Measurements from ENCODE around the gene MTIF3. TPM values are rescaled to one million over a fixed set of nuclear protein-coding genes. Genes with fewer than 3 reads are reported as not detected.

The MTIF3 gene, protein sequence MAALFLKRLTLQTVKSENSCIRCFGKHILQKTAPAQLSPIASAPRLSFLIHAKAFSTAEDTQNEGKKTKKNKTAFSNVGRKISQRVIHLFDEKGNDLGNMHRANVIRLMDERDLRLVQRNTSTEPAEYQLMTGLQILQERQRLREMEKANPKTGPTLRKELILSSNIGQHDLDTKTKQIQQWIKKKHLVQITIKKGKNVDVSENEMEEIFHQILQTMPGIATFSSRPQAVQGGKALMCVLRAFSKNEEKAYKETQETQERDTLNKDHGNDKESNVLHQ
- total RNA-seq (2014; rRNA removed; shearing (Covaris generic)): 77.4 and 113 TPM in 2 replicates

DNA sequence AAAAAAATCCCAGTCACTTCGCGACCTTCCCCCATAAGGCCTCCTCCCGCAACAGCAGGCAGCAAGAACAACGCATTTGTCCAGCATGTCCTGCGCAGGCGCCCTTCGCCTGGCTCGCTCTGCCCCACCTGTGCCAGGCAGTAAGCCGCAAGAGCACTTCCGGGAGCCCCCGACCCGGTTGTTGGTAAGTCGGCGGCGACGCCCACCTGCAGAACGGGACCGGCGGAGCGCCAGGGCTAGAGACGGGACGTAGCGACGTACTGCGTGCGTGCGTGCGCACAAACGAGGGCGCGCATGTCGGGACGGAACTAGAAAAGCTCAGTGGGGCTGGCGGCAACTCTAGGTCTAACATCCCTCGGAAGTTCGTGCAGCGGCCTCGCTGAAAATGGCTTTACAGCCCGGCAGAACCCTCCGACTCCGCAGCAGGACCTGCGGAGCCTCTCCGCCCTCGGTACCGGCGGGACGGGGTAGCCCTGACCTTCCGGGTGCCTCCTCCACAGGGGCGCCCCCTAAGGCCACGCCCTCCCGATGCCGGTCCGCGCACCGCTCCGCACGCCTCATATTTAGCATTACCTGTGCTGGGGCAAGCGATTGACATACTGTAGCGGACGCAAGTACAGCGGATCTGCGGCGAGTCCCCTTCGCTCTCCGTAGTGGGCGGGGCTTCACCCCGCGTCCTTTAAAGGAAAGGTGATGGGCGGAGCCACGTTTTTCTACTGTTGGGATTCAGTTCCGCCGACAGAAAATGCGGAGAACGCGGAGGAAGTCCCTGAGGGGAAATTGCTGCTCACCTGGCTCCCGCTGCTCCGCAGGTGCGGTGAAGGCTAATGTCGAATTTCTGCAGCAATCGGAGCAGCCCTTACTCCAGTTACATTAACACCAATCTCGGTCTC lies at the start of gene MTIF3:
TSS of gene MTIF3 (minus strand) at position 629 of the 893 bp plus-strand sequence. CDS start 10,116 bp downstream, outside the sequence.
- DNase-seq (ENCODE audit: low spot score): peak; percentile 81

DNA sequence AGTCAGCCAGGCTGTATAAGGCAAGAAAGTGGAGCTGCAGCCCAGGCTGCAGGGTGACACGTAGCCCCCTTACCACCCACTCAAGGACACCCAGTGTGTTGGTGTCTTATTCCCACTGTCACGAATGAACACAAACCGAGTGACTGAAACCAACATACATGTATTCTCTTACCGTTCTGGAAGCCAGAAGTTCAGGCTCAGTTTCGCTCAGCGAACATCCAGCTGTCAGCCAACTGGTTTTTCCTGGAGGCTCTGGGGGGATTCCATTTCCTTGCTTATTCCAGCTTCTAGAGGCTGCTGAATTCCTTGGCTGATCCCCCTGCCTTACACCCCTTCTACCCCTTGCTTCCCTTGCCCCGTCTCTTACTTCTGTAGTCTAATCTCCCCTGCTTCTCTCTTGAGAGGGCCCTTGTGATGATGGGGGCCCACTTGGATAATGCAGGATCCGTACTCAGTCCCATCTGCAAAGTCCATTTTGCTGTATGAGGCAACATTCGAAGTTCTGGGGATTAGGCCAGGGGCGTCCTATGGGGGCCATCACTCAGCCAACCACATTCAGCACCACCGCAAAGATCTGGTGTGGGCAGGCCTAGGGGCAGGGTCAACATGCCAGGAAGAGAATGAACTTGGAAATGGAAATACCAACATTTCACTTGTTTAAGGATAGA lies 47.3 kb upstream of the MTIF3 start:
- no peak for DNase-seq (ENCODE audit: low spot score)

DNA sequence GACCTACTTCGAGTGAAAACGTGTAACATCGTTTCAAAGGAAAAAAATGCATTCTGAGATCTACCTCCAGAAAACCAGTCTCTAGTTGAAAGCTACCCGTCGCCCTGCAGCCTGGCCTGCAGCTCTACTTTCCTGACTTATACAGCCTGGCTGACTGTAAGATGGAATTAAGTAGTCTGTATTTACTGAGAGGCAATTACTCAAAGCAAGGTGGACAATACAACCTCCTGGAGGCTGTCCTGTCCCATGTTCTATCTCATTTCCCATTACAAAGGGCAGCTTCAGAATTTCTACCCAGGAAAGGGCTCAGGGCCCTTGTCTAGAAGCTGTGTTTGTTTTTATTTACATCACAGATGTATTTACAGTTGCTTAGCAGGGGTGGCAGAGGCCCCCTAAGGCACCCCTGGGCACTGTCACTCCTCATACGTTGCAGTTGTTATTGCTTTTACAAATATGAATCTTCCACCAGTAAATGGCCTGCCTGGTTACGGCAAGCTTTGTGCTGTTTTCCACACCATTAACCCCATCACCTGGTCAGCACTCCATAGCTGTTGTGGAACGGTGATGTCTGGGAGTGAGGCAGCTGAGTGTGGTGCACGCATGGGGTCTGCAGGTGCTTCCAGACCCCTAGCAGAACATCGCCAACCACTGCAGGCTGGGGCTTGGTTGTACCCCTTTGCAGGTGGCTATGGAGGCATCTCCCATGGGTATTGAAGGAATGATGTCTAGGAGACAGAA lies 46.3 kb upstream of the MTIF3 start:
- DNase-seq (ENCODE audit: low spot score): no peak

DNA sequence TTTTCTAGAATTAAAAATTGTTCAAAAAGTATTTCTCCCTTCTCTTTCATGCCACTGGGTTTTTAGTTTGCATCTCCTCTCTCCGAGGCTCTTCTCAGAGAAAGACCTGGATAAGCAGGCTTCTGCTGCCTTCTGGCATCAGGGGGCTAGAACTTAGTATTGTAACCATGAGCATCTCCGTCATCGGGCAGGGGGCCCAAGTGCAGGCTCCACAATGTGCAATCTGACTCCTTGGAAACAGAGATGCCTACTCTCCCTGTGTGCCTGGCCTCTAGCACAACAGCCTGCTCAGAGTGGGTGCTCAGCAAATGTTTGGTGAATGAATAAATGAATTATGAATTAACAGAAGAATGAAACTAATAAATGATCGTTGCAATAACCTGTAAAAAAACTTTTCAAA lies 45.6 kb upstream of the MTIF3 start:
- no peak for DNase-seq (ENCODE audit: low spot score)

DNA sequence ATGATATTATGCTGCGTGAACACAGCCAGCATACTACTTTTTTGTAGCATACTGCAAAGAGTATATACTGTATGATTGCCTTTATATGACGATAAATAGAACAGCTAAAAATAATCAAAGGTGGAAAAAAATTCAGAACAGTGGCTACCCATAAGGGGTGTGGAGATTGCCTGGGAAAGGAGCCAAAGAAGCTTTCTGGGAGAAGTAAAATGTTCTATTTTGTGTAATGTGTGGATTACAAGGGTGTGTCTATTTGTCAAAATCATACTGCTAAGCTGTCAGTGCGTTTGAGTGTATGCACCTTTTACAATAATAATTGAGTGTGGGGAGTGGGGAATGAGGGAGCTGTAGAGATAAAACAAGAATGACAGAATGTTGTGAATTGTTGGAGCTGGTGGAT lies 45.2 kb upstream of the MTIF3 start:
- DNase-seq (ENCODE audit: low spot score): no peak

DNA sequence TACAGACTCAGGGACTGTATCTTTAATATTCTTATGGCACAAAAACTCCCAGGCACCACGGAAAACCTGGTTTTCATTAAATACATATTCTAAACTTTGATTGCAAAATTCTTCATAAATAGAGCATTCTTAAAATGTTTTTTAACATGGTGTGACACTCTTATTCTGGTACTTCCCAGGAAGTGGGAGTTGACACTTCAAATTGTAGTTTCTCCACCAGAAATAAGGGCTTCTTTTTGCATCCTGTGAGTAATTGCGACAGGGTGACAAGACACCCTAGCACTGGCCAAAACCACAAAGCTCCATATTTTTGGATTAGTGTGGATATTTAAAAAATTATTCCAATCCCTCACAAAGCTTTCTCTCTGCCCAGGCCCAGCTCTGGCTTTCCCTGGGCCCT lies 43.6 kb upstream of the MTIF3 start:
- DNase-seq (ENCODE audit: low spot score): no peak

DNA sequence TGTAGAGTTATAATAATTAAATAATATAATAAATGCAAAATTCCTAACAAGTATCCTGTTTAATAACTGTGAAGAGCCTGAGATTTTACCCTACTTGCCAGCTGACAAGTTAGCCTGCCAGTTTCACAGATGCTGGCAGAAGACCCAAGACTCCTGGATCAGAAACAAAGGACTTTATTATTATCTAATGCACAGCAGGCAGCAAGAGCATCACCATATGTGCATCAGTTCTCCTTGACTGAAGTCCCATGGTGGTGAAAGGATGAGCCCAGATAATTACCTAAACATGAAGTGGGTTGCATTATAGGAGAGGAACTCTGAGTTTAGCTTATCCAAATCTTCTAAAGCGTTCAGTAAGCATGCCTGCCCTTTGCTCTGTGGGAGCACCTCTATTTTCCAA lies 39.1 kb upstream of the MTIF3 start:
- DNase-seq (ENCODE audit: low spot score): no peak

DNA sequence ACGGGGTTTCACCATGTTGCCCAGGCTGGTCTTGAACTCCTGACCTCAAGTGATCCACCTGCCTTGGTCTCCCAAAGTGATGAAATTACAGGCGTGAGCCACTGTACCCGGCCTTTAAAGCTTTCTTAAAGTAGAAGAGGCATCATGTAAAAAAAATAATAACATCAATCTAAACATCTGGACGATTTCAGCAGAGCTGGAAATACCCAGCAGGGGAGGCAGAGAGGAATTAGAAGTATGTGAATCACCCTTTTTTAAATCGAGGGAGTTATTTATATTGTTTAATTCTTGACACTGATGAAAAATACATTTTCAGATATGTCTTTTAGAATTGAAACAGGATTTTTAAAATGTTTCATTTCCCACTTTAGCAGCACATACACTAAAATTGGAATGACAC lies 37.4 kb upstream of the MTIF3 start:
- DNase-seq (ENCODE audit: low spot score): no peak

DNA sequence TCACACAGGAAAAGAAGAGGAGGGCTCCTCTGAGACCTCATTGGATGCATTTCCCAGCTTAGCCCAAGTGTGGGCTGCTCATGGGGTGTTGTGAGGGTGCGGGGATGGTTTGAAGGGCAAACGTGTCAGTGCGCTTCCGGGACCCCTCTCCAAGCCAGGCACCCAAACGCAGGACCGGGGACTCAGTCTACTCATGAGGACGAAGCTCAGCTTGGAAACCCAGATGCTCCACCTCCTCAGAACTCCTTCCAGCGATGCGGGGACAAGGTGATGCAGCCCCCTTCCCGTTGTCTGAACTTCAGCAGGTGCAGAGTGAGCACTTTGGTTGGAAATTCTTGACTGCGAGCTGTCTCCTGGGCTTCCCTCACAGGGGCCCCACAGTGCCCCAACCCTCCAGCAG lies 33.1 kb upstream of the MTIF3 start:
- DNase-seq (ENCODE audit: low spot score): no peak

DNA sequence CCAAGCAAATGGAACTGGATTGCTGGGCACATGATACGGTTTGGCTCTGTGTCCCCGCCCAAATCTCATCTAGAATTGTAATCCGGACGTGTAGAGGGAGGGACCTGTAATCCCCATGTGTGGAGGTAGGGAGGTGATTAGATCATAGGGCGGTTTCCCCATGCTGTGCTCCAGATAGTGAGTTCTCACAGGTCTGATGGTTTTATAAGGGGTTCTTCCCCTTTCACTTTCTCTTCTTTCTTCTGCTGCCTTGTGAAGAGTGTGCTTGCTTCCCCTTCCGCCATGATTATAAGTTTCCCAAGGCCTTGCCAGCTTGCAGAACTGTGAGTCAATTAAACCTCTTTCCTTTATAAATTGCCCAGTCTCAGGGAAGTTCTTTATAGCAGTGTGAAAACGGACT lies 32.6 kb upstream of the MTIF3 start:
- DNase-seq (ENCODE audit: low spot score): no peak

DNA sequence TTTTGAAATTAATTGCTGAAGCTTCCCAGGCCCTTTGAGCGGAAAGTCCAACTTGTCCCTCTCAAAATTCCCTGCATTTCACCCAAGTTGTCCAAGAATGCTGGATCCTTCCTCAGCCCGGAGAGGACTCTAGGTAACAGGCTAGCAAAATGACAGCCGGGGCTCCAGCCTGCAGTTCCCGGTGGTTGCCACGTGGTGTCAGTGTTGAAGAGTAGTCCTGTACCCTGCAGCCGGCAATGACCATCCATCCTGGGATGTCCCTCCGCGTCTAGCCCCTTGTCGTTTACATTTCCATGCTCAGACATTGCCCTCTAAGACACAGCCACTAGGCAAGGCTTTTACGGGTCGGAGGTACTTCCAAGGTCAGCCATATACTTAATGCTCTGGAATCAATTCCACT lies 31.4 kb upstream of the MTIF3 start:
- peak; percentile 4 for DNase-seq (ENCODE audit: low spot score)

DNA sequence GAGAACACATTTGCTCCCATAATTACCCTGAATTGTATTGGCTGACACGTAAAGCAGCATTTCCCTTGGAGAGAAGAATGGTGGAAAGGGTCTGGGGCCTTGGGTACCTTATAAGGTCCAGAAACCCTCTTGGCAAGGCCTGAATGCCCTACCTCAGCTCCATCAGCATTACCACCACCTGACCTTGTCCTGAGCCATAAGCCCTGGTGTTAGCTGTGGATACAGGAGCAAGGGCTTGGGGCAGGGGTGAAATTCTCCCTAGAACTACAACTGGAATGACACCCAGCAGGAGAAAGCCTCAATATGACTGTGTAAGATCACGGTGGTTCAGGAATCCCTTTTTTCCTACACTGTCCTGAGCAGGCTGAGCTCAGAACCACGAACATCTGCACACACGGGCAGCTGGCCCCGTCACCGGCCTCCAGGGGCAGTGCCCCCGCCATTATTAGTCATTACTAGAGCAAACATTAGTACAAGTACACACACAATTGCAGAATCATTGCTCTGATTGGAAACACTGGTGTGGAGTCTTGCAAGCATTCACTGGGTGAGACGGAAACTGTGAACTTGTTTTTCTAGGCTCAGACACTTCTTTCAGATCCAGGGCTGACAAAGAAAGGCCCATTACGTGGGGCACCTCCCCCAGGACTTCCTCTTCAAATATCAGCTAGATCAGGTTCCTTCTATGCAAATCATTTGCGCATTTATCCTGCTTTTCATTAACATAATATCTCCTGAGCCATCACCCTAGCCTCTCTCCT lies 26.8 kb upstream of the MTIF3 start:
- no peak for DNase-seq (ENCODE audit: low spot score)

DNA sequence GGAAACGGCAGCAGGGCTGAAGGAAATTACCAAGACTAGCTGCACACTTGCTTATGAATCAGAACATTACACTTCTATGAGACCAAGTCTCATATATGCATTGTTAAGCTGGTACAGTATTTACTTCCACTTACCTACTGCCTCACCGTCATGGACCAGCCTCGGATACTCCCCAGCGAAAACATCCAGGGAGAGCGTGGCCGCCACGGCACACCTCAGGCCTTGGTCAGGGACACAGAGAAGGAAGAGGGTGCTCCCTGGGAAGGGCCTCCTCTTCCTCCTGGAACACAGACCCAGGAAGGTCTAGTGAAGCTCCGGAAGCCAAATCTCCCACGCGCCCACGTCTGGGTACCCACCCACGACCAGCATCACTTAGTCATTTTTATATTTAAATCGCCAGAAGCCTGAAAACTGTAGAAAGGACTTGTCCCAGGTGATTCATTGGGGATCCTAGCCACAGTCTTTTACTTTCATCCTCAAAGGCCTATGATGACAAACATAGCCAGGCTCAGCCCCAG lies 24.4 kb upstream of the MTIF3 start:
- DNase-seq (ENCODE audit: low spot score): no peak

DNA sequence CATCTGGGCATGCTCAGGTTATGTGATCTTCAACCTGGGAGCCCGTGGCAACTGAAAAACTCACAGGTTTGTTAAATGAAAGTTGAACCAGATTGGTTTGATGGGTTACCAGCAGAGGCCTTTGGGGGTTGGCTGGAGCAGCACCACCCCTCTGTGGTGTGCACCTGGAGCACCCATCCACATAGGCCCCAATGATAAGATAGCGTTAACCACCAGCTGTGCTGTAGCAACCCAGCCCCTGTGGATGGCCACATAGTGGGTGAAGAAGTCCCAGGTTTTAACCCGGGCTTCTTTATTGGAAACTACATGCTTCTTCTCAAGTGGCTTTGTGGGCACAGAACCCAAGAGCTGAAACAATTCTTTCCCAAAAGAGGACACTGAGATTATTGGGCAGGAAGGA lies 22.6 kb upstream of the MTIF3 start:
- DNase-seq (ENCODE audit: low spot score): no peak

DNA sequence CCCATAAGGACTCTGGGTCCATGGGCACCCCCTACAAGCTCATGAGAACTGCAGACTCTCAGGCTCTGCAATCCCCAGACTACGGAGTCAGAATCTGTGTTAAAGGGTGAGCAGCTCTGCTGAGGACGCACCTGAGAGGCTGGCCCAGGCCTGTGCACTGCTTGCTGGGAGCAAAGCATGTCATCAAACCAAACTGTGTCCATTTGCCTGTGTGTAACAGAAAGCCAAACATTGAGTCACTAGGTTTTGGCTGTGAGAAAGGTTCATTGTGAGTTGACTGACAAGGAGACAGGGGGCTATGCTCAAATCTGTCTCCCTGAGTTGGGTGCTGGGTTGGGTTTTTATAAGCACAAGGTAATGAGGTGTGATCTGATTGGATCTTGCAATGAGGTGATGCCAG lies 22.1 kb upstream of the MTIF3 start:
- no peak for DNase-seq (ENCODE audit: low spot score)

DNA sequence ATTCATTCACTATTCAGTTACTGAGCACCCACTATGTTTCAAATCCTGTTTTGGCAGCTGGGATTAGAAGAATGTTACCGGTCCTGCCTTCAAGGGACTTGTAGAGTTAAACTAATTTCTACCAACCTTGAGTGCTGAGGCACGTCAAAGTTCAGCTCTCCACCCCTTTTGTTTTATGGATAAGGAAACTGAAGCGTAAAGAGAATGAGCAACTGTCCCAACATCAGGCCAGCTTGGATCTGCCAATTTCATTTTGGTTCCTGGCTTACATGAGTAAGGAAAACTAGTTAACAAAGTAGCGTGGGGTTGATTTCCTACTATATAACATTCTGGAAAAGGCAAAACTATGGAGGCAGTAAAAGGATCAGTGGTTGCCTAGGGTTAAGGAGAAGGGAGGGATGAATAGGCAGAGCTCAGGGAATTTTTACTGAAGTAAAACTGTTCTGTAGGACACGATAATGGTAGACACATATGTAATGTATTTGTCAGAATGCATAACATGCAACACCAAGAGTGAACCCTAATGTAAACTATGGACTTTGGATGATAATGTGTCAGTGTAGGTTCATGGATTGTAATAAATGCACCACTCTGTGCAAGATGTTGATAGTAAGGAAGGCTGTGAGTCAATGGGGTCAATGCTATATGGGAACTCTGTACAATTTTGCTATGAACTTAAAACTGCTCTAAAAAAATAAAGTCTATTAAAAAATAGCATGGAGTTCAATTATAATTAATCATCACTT lies 19.9 kb upstream of the MTIF3 start:
- DNase-seq (ENCODE audit: low spot score): no peak

DNA sequence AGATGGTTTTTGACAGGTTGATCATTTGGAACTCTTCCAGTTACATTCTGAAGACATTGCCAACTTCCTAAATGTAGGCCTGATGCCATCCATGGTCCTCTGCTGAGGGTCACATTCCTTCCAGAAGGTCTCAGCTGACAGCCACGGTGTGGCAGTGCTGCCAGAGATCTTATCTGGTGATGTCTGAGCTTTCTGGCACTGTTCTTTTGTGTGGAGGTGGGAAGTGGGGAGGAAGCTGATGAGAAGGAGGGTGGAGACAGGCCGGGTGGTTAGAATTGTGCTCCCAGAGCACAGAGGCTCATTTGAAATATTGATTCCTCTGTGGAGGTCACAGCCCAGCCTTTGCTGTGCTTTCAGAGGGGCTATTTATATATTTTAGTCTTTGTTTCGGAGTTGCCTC lies 16.1 kb upstream of the MTIF3 start:
- DNase-seq (ENCODE audit: low spot score): no peak

DNA sequence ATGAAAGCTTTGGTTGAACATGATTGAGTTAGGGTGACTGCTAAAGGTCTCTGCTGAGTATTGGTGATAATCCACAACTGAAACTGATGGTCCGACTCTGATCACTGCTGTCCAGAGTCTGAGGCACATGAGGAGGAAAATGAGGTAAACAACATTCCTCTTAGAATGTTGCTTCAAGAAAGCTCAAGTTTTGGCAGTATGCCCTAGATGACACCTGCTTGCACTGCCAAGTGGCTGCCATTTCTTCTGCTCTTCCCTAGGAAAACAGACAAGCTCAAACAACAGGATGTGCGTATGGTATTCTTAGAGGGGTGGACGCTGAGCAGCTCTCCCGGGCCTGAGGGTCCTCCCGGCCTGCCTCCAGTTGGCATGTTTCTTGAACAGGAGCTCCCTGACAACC lies 15.2 kb upstream of the MTIF3 start:
- no peak for DNase-seq (ENCODE audit: low spot score)

DNA sequence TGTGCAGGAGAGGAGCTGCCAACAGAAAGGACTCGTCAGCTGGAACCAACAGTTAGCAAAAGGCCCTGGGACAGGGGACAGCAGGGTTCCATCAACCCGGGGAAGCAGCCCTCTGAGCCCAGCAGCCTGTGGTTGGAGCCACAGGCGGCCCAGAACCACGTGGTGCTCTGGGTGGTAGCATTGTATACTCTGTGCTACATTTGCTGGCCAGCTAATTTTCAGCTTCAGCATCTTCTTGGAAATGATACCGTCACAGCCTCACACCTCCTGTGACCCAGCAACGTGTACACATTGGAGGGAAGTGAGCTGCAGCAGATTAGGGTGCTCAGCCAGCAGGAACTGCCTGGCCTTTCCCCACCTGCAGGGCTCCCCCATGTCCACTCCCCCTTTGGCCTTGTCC lies 13.1 kb upstream of the MTIF3 start:
- no peak for DNase-seq (ENCODE audit: low spot score)

DNA sequence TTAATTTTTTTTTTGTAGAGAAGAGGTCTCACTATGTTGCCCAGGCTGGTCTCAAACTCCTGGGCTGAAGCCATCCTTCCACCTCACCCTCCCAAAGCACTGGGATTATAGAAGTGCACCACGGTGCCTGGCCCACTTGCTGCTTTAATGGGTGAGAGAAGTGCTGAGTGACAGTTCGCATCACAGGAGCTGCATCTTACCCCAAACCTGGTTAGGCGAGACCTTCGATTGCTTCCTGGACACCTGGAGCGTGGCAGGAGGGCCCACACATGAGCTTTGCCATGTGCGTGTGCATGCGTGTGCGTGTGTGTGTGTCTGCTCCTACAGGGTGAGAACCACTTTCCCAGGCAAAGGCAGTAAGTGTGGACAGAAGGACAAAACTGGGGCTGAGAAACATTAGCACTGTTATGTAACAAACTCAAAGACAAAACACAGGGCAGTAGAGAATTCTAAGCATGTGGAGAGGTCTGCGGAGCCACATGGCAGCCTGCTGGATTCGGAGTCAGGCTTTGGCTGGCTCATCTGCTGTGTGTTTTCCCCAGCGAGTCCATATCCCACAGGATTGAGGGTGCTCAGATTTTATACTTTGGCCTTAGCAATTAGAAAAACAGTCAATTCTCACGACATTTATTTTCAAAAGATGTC lies 11.7 kb upstream of the MTIF3 start:
- no peak for DNase-seq (ENCODE audit: low spot score)
